Stomach (tissue), 4 donors: Measurements from ENCODE around the gene GLMP.

Source experiments
- CTCF ChIP-seq, 7 experiments: fragments of 450-650 bp in 4 of 7; fragments of 200-600 bp in 3 of 7; sonication (generic) in 3 of 7; IDR thresholded peaks; one replicate each; pipeline ENCODE4 v1.5.1; 2016 to 2019; ENCODE audit warnings: antibody characterized with exemption in 7 of 7, control low read depth in 2 of 7, mild to moderate bottlenecking in 1 of 7
- POLR2A ChIP-seq, 4 donors: fragments of 450-650 bp; IDR thresholded peaks; one replicate each; pipeline ENCODE4 v1.6.1; 2016; ENCODE audit warnings: antibody characterized with exemption in 4 of 4, control low read depth in 2 of 4, mild to moderate bottlenecking in 1 of 4, moderate library complexity in 1 of 4

DNA sequence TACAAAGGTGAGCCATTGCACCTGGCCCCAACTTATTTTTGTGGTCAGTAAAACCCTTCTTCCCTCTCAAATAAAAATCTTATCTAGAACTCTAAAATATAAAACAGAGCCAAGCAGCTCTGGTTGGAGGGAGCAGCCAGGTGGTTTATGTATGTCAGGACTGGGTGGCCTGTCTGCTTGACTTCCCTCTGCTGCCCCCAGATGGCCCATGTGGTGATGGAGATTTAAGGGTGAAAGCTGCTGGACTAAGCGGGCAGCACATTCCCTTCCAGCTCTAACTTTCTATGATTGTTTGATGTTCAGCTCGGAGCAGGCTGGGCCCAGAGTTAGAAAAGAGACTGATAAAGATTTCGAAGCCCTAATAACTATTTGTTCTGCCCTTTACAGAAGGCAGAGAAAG, 35.7 kb downstream of the GLMP start:
- TF ChIP-seq POLR2A (IDR thresholded peaks at IDR 0.05) (no peak), CTCF (IDR thresholded peaks at IDR 0.05) (no peak)
